Activated T-cell treated with anti-CD3 and anti-CD28 coated beads, Interleukin-2, amount 50 U/mL, for 4 hours (primary cell): ENCODE results near the gene CSH2. TPM values are rescaled to one million over a fixed set of nuclear protein-coding genes. Genes with fewer than 3 reads are reported as not detected.
A peak's percentile ranks its signal among the peaks of the same experiment; 100 is the strongest.

Experiments used
- ATAC-seq, 2 donors: fragments of 200-7000 bp; cut with Tn5 transposase; one replicate each; pipeline ENCODE4 v1.10.0; 2021
- DNase-seq: peaks from one replicate; pipeline ENCODE4 v3.0.0-alpha.2; 2020
- H3K27me3 Mint-ChIP-seq: one replicate; pipeline ENCODE4 v1.8.0; 2021; ENCODE audit warnings: low read depth, mixed read lengths
- H3K36me3 Mint-ChIP-seq: one replicate; pipeline ENCODE4 v1.8.0; 2022; ENCODE audit warnings: mixed read lengths; ENCODE audit not compliant: insufficient read depth
- H3K4me1 Mint-ChIP-seq: one replicate; pipeline ENCODE4 v1.8.0; 2021; ENCODE audit warnings: low read depth, mixed read lengths
- H3K4me3 Mint-ChIP-seq: one replicate; pipeline ENCODE4 v1.8.0; 2021; ENCODE audit warnings: mild to moderate bottlenecking, moderate library complexity, mixed read lengths
- H3K9me3 Mint-ChIP-seq: one replicate; pipeline ENCODE4 v1.8.0; 2021; ENCODE audit warnings: mixed read lengths
- total RNA-seq, 3 donors: library from RNA; stranded (reverse); gene quantifications; one replicate each; pipeline ENCODE4 v1.2.1, GENCODE V29; 2021

The CSH2 gene
- total RNA-seq, 3 donors from 2014 or later, result not detected

GRCh38 chr17:63827002-63827800 lies 46.3 kb downstream of the CSH2 start, which contains the start of the genes FTSJ3 and PSMC5:
Gene FTSJ3, minus strand, starts transcription at chr17:63827663. Its CDS starts 761 bp downstream, at chr17:63826902.
Gene PSMC5, plus strand, starts transcription at chr17:63827431. Its CDS starts 60 bp downstream, at chr17:63827491.
- Mint-ChIP-seq H3K4me3 (peak within 1 kb of the TSS; percentile 99), H3K36me3 (peaks cover 69% of the 10 kb centered on the region), H3K9me3 (no peaks in the 10 kb centered on the region), H3K4me1 (peaks cover 76% of the 10 kb centered on the region), H3K27me3 (no peaks in the 10 kb centered on the region)
- DNase-seq (peak; percentile 91), ATAC-seq (peak; percentile 94)

DNA sequence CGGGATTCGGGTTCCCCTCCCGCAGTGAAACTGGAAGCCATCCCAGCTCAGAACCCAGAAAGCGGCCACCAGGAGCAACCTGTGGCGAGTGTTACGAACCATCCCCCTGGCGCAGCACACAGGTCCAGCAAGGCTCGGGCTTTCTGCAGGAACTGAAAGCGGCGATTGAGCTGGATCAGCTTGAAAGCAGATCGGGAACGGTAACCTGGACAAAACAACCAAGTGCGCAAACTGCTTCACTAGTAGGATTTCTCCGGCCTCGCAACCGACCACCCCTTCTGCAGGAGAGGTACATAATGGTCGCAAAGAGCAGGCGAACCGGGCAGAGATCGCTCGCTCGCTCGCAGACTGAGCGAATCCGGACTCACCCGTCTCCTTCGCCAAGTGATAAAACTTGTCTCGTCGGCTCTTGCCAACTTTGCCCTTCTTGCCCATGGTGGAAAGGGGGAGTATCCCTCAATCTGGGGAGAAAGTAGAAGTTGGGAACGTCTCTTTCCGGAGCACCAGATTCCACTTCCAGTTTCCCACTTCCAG lies 46.9 kb downstream of the CSH2 start:
- Mint-ChIP-seq H3K4me1 (peaks cover 73% of the 10 kb centered on the region), H3K27me3 (no peaks in the 10 kb centered on the region), H3K9me3 (no peaks in the 10 kb centered on the region), H3K4me3 (peak overlapping the region; percentile 99), H3K36me3 (peaks cover 71% of the 10 kb centered on the region)
- no peak for DNase-seq
- peak; percentile 2 to 3 for ATAC-seq

GRCh38 chr17:63824362-63824761 lies 49.1 kb downstream of the CSH2 start:
- Mint-ChIP-seq H3K4me3 (peak overlapping the region; percentile 33), H3K27me3 (no peaks in the 10 kb centered on the region), H3K9me3 (no peaks in the 10 kb centered on the region), H3K4me1 (peaks cover 54% of the 10 kb centered on the region), H3K36me3 (peaks cover 64% of the 10 kb centered on the region)
- ATAC-seq (no peak), DNase-seq (no peak)

GRCh38 chr17:63823659-63824331 lies 49.7 kb downstream of the CSH2 start:
- ATAC-seq, result no peak
- no peaks in the 10 kb centered on the region for H3K9me3 Mint-ChIP-seq
- H3K4me3 Mint-ChIP-seq, result peak overlapping the region; percentile 33
- H3K27me3 Mint-ChIP-seq, result no peaks in the 10 kb centered on the region
- H3K36me3 Mint-ChIP-seq, result peaks cover 62% of the 10 kb centered on the region
- peaks cover 51% of the 10 kb centered on the region for H3K4me1 Mint-ChIP-seq
- no peak for DNase-seq

DNA sequence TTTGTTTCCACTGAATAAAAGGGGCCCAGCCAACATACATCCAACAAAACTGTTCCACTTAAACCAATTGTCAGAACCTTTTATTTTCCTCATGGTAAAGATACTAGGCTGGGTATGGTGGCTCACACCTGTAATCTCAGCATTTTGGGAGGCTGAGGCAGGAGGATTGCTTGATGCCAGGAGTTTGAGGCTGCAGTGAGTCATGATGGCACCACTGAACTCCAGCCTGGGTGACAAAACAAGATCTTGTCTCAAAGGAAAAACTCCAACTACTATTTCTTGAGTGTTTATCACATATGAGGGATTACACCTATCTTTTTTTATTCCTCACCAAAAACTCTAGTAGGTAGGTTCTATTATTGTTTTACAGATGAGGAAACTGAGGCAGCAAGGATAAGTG lies 50.9 kb downstream of the CSH2 start:
- H3K27me3 Mint-ChIP-seq, result no peaks in the 10 kb centered on the region
- DNase-seq, result no peak
- no peak overlapping the region for H3K4me3 Mint-ChIP-seq
- ATAC-seq, result no peak
- H3K4me1 Mint-ChIP-seq, result peaks cover 44% of the 10 kb centered on the region
- peaks cover 60% of the 10 kb centered on the region for H3K36me3 Mint-ChIP-seq
- H3K9me3 Mint-ChIP-seq, result no peaks in the 10 kb centered on the region

Other genes starting within 250 kb of the CSH2 start
- gene LIMD2, start 173.6 kb downstream of the CSH2 start, total RNA-seq, result 100 to 1,000 TPM; 119 to 169 (median 146) TPM
- gene STRADA, start 131.9 kb downstream of the CSH2 start, total RNA-seq, result 10 to 100 TPM; 35.8 to 37.7 (median 35.9) TPM
- 100 to 1,000 TPM in 2 of 3 donors, 10 to 100 TPM in 1; 99.5 to 103 (median 102) TPM for gene CCDC47, start 100.1 kb downstream of the CSH2 start, total RNA-seq
- gene DDX42, start 99.5 kb downstream of the CSH2 start, total RNA-seq, result 100 to 1,000 TPM in 1 of 3 donors, 10 to 100 TPM in 2; 95.1 to 112 (median 95.3) TPM
- gene PSMC5, start 46.2 kb downstream of the CSH2 start, total RNA-seq, result 100 to 1,000 TPM; 272 to 298 (median 280) TPM
- gene FTSJ3, start 46.0 kb downstream of the CSH2 start, total RNA-seq, result 100 to 1,000 TPM; 123 to 169 (median 157) TPM
- 10 to 100 TPM; 81.4 to 87.9 (median 83.8) TPM for gene SMARCD2, start 31.0 kb downstream of the CSH2 start, total RNA-seq
- not detected for gene GH2, start 8.3 kb upstream of the CSH2 start, total RNA-seq
- gene CSH1, start 22.9 kb upstream of the CSH2 start, total RNA-seq, result not detected
- gene CSHL1, start 37.6 kb upstream of the CSH2 start, total RNA-seq, result not detected
- not detected for gene GH1, start 45.2 kb upstream of the CSH2 start, total RNA-seq
- gene CD79B, start 58.7 kb upstream of the CSH2 start, total RNA-seq, result 10 to 100 TPM; 15.3 to 21.6 (median 17.1) TPM
- under 1 TPM in 2 of 3 donors, not detected in 1; 0.05 to 0.14 TPM for gene SCN4A, start 99.2 kb upstream of the CSH2 start, total RNA-seq
- under 1 TPM in 1 of 3 donors, not detected in 2; 0.16 TPM for gene PRR29, start 124.7 kb upstream of the CSH2 start, total RNA-seq
- 10 to 100 TPM; 67.0 to 88.9 (median 77.1) TPM for gene ICAM2, start 147.0 kb upstream of the CSH2 start, total RNA-seq